ENCODE results near the gene UBQLN4. TPM values are rescaled to one million over a fixed set of nuclear protein-coding genes. Genes with fewer than 3 reads are reported as not detected.
"Not testable (repeated sequence)": the region's sequence is repeated elsewhere in the genome, so short reads cannot be mapped to it uniquely, and the experiment has no call there.

Gene UBQLN4
- total RNA-seq, 1 experiment from 2014 or later: 43.9 TPM

GRCh38 chr1:156081180-156081916 lies 27.8 kb upstream of the UBQLN4 start:
- DNase-seq (ENCODE audit: low read depth): no peak

- DNase-seq (ENCODE audit: low read depth): no peak
These were observed 27.2 kb upstream of the UBQLN4 start for GRCh38 chr1:156080863-156081179.

DNA sequence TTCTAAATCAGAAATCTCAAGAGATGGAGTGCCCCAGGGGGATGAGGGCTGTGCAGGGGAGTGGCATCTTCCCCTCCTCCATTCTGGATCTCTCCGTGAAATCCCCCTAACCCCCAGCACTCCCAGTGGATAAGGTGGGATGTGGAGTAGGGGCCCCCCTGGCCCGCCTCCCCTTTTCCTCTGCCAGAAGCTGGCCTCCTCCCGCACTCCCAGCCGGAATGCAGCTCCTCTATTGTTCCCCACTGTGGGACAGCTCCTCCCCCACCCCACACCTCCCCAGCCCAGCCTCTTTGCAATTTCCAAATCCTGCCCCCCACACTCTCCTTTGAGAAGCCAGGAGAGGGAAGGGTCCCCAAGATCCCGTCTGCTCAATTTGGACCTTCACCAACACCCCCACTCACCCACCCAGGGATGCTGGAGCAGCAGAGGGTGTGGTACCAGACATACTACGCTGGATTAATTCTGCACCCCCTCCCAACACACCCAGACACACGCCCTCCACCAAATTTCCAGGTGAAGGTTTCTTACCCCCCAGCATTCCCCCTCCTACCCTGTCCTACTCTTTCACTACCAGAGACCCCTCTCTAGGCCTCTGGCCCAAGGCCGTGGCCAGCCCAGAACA lies 26.8 kb upstream of the UBQLN4 start:
- no peak for DNase-seq (ENCODE audit: low read depth)

GRCh38 chr1:156079762-156080161 lies 26.2 kb upstream of the UBQLN4 start:
- DNase-seq (ENCODE audit: low read depth): no peak

GRCh38 chr1:156078728-156079127 lies 25.1 kb upstream of the UBQLN4 start:
- no peak for DNase-seq (ENCODE audit: low read depth)

- DNase-seq (ENCODE audit: low read depth): no peak
These were observed 23.8 kb upstream of the UBQLN4 start for GRCh38 chr1:156077430-156077760.

DNA sequence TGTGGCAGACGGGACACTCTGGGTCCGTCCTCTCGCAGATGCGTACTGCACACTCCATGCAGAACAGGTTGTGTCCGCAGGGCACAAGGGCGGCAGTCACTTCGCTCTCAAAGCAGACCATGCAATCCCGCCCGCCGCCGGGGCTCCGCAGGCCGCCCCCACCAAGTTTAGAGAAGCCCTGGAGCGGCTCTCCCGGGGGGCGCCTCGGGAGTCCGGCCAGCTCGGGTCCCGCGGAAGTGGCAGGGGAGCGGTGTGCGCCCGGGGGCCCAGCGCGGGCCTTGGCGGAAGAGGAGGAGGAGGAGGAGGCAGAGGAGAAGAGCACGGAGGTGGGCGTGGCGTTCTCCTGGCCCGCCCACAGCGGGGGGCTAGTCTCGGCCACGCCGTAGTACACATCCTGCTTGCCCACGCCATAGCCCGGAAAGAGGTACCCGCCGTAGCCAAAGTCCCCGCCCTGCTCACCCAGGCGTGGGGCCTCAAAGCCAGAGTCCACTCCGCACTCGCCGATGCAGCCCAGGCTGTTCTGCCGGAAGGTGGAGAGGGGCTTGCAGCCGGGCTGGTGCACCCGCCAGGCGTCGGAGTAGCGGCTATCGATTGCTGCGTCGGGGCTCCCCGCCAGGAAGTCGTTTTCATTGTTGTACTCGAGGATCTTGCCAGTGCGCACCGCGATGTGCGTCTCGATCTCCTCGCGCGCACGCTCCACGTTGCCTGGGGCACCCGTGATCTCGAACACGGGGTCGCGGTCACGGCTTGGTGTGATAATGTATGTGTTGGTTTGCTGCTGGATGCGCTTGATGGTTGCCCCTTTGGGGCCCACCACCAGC lies 23.2 kb upstream of the UBQLN4 start:
- DNase-seq (ENCODE audit: low read depth): no peak

GRCh38 chr1:156075775-156076204 lies 22.2 kb upstream of the UBQLN4 start:
- no peak for DNase-seq (ENCODE audit: low read depth)

- no peak for DNase-seq (ENCODE audit: low read depth)
These were observed 21.6 kb upstream of the UBQLN4 start for GRCh38 chr1:156075162-156075561.

GRCh38 chr1:156074661-156075060 lies 21.1 kb upstream of the UBQLN4 start:
- no peak for DNase-seq (ENCODE audit: low read depth)

GRCh38 chr1:156073740-156074139 lies 20.1 kb upstream of the UBQLN4 start:
- DNase-seq (ENCODE audit: low read depth): no peak

DNA sequence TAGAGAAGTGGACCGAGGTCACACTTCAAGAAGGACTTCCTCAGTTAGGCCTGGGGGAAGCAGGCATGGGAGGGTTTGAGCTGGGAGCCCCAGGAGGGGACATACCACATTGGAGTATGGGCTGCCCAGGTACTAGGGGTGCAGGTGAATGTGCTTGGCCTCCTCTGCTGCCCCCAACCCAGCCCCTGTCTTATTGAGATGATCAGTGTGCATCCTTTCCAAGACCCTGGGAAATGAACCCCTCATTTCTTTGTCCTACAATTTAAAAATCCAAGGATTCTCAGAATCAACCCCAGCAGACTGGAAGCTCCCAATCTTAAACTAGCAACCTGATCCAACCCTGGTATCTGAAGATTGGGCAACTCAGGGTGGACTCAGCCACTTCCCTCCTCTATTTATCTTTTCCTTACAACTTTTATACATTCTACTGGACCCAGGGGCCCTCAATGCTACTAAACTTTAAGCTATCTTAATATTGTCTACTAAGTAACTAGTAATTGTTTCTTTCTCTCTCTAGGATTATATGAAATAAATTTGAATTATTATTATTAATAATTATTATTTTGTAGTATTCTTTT lies 19.6 kb upstream of the UBQLN4 start:
- DNase-seq (ENCODE audit: low read depth): no peak

- no peak for DNase-seq (ENCODE audit: low read depth)
These were observed 18.7 kb upstream of the UBQLN4 start for GRCh38 chr1:156072251-156072650.

GRCh38 chr1:156071332-156071816 lies 17.8 kb upstream of the UBQLN4 start:
- not testable (repeated sequence) for DNase-seq (ENCODE audit: low read depth)

DNA sequence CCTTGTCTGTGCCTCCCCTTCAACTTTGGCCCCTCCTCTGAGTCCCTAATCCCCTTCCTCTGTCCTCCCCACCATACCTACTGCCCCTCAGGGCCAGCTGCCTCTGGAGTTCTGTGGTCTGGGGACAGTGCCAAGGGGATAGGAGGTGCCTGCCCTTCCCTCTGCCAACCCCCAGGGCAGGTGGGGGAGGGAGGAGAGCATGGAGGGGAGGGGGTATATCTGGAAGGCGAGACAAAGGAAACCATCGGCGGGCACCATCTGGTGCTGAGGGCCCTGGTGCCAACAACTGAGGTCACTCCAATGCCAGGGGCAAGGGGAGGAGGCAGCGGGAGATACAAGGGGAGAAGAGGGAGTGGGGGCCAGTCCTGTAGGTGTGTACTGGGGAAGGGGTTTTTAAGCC lies 16.9 kb upstream of the UBQLN4 start:
- no peak for DNase-seq (ENCODE audit: low read depth)

DNA sequence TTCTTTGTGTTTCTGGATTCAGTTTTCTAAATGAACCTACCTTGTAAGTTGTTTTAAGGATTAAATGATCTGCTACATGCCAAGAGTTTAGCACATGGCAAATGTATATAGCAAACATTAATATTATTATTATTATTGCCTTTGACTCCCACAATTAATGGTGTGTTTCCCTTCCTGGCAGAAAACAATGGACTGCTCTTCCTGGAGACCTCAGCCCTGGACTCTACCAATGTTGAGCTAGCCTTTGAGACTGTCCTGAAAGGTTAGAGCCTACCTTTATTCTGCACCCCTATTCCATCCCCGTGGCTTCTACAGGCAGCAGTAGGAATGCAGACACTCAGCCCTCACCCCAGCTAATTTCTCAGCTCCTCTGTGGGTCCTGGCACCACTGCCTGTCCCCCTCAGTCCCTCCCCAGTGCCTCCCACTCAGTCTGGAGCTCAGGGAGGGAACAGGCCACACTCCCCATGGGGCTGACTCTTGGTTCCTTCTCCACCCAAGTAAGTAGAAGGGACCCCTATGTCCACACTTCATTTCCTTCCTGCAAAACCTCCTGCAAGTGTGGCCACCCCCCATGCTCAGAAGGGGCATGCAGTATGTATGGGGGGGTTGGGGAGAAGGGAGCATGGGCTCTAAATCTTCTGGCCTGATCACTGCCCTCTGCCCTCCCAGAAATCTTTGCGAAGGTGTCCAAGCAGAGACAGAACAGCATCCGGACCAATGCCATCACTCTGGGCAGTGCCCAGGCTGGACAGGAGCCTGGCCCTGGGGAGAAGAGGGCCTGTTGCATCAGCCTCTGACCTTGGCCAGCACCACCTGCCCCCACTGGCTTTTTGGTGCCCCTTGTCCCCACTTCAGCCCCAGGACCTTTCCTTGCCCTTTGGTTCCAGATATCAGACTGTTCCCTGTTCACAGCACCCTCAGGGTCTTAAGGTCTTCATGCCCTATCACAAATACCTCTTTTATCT lies 16.2 kb upstream of the UBQLN4 start:
- DNase-seq (ENCODE audit: low read depth): no peak

GRCh38 chr1:156067262-156067661 lies 13.7 kb upstream of the UBQLN4 start:
- DNase-seq (ENCODE audit: low read depth): peak; percentile 40

DNA sequence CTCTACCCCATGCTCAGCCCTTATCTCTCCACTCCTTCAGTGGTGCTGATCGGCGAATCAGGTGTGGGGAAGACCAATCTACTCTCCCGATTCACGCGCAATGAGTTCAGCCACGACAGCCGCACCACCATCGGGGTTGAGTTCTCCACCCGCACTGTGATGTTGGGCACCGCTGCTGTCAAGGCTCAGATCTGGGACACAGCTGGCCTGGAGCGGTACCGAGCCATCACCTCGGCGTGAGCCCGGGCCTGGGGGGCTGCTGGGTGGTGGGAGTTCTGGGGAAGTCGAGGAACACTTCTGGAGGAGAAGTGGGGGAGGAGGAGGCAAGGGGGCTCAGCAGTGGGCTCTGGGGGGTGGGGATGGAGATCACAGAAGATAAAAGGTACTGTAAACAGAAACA lies 12.3 kb upstream of the UBQLN4 start:
- no peak for DNase-seq (ENCODE audit: low read depth)

GRCh38 chr1:156065212-156065611 lies 11.6 kb upstream of the UBQLN4 start:
- no peak for DNase-seq (ENCODE audit: low read depth)

- DNase-seq (ENCODE audit: low read depth): no peak
These were observed 11.0 kb upstream of the UBQLN4 start for GRCh38 chr1:156064615-156065014.

GRCh38 chr1:156063997-156064285 lies 10.3 kb upstream of the UBQLN4 start:
- DNase-seq (ENCODE audit: low read depth): no peak
